Measurements from ENCODE around the gene MAPKAPK2.

Gene MAPKAPK2

GRCh38 chr1:206698011-206698410 lies 13.3 kb downstream of the MAPKAPK2 start:
- no peaks in the 10 kb centered on the region for H3K27me3 ChIP-seq (ENCODE audit: control insufficient read depth, insufficient read depth, low read length)
- peaks cover 37% of the 10 kb centered on the region for H3K4me1 ChIP-seq (ENCODE audit: control insufficient read depth, low read depth, low read length)
- H3K4me3 ChIP-seq (ENCODE audit: low read length) = no peak overlapping the region
- H3K9me3 ChIP-seq (ENCODE audit: control insufficient read depth, low read depth, low read length) = no peaks in the 10 kb centered on the region
- H3K9ac ChIP-seq (ENCODE audit: low read length) = no peak overlapping the region
- no peaks in the 10 kb centered on the region for H3K36me3 ChIP-seq (ENCODE audit: control insufficient read depth, low read depth, low read length)
- no peak overlapping the region for H3K27ac ChIP-seq (ENCODE audit: low read length)

DNA sequence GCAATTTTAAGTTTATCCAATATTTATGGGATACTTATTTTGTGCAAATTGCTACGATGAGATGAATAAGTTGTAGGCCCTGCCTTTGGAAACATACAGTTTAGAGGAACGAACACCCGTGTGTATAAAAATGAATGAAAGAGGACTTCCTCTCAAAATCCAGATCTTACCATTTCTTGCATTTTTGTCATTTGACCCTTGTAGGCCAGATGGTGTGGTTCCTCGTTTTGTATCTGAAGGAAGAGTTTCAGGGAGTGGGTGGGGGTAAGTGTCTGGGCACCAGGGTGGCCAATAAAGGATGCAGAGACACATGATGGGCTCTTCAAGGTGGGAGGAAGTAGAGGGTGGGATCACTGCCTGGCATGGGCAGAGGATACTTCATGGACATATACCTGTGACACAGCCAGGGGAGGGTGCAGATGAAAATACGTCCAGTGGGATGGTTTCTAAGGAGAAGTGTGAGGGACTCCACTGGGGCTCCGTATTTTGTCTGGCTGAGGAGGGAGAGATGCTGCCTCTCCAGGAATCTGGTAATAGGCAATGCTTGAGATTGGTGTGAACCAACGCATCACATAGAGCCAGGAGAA lies 14.4 kb downstream of the MAPKAPK2 start:
- Histone ChIP-seq H3K4me1 (ENCODE audit: control insufficient read depth, low read depth, low read length) (peaks cover 39% of the 10 kb centered on the region), H3K36me3 (ENCODE audit: control insufficient read depth, low read depth, low read length) (no peaks in the 10 kb centered on the region), H3K9me3 (ENCODE audit: control insufficient read depth, low read depth, low read length) (no peaks in the 10 kb centered on the region), H3K27ac (ENCODE audit: low read length) (no peak overlapping the region), H3K27me3 (ENCODE audit: control insufficient read depth, insufficient read depth, low read length) (no peaks in the 10 kb centered on the region), H3K9ac (ENCODE audit: low read length) (no peak overlapping the region), H3K4me3 (ENCODE audit: low read length) (no peak overlapping the region)

GRCh38 chr1:206699626-206700025 lies 14.9 kb downstream of the MAPKAPK2 start:
- H3K4me3 ChIP-seq (ENCODE audit: low read length) = no peak overlapping the region
- H3K27me3 ChIP-seq (ENCODE audit: control insufficient read depth, insufficient read depth, low read length) = no peaks in the 10 kb centered on the region
- peaks cover 39% of the 10 kb centered on the region for H3K4me1 ChIP-seq (ENCODE audit: control insufficient read depth, low read depth, low read length)
- H3K27ac ChIP-seq (ENCODE audit: low read length) = no peak overlapping the region
- no peaks in the 10 kb centered on the region for H3K36me3 ChIP-seq (ENCODE audit: control insufficient read depth, low read depth, low read length)
- H3K9me3 ChIP-seq (ENCODE audit: control insufficient read depth, low read depth, low read length) = no peaks in the 10 kb centered on the region
- no peak overlapping the region for H3K9ac ChIP-seq (ENCODE audit: low read length)

DNA sequence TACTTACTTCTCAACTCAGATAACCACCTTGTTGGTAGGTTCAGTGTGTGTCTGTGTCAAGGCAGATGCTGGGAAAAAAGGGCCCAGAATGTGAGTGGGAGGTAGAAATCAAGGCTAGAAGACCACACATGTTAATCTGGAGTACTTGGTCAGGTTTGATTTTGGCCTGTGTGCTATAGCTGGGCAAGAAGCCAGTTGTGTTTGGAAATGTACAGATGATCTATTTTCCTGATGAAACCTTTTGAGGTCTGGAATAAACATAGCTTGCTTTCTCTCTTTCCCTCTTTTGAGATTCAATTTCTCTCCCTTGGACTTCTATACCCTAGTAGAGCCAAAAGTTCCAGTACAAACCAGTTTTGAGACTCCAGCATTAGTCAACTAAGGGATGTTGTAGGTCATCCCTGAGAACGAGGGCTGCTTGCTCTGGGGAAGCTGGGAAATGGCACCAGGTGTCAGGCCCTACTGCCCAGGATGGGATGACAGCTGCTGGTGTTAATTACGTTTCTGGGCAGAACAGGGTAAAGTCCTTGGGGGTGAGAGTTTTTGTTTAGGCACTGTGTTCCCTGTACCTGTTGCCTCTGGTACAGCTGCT lies 15.8 kb downstream of the MAPKAPK2 start:
- H3K4me1 ChIP-seq (ENCODE audit: control insufficient read depth, low read depth, low read length) = peaks cover 42% of the 10 kb centered on the region
- no peaks in the 10 kb centered on the region for H3K36me3 ChIP-seq (ENCODE audit: control insufficient read depth, low read depth, low read length)
- no peaks in the 10 kb centered on the region for H3K27me3 ChIP-seq (ENCODE audit: control insufficient read depth, insufficient read depth, low read length)
- H3K9ac ChIP-seq (ENCODE audit: low read length) = no peak overlapping the region
- no peaks in the 10 kb centered on the region for H3K9me3 ChIP-seq (ENCODE audit: control insufficient read depth, low read depth, low read length)
- no peak overlapping the region for H3K27ac ChIP-seq (ENCODE audit: low read length)
- H3K4me3 ChIP-seq (ENCODE audit: low read length) = no peak overlapping the region

- Histone ChIP-seq H3K36me3 (ENCODE audit: control insufficient read depth, low read depth, low read length) (no peaks in the 10 kb centered on the region), H3K4me1 (ENCODE audit: control insufficient read depth, low read depth, low read length) (peaks cover 59% of the 10 kb centered on the region), H3K27ac (ENCODE audit: low read length) (no peak overlapping the region), H3K27me3 (ENCODE audit: control insufficient read depth, insufficient read depth, low read length) (no peaks in the 10 kb centered on the region), H3K4me3 (ENCODE audit: low read length) (no peak overlapping the region), H3K9me3 (ENCODE audit: control insufficient read depth, low read depth, low read length) (no peaks in the 10 kb centered on the region), H3K9ac (ENCODE audit: low read length) (no peak overlapping the region)
These were observed 17.6 kb downstream of the MAPKAPK2 start for GRCh38 chr1:206702260-206702659.

- Histone ChIP-seq H3K27me3 (ENCODE audit: control insufficient read depth, insufficient read depth, low read length) (no peaks in the 10 kb centered on the region), H3K4me3 (ENCODE audit: low read length) (no peak overlapping the region), H3K27ac (ENCODE audit: low read length) (no peak overlapping the region), H3K9ac (ENCODE audit: low read length) (no peak overlapping the region), H3K4me1 (ENCODE audit: control insufficient read depth, low read depth, low read length) (peaks cover 60% of the 10 kb centered on the region), H3K9me3 (ENCODE audit: control insufficient read depth, low read depth, low read length) (no peaks in the 10 kb centered on the region), H3K36me3 (ENCODE audit: control insufficient read depth, low read depth, low read length) (no peaks in the 10 kb centered on the region)
These were observed 18.1 kb downstream of the MAPKAPK2 start for GRCh38 chr1:206702803-206703202.

DNA sequence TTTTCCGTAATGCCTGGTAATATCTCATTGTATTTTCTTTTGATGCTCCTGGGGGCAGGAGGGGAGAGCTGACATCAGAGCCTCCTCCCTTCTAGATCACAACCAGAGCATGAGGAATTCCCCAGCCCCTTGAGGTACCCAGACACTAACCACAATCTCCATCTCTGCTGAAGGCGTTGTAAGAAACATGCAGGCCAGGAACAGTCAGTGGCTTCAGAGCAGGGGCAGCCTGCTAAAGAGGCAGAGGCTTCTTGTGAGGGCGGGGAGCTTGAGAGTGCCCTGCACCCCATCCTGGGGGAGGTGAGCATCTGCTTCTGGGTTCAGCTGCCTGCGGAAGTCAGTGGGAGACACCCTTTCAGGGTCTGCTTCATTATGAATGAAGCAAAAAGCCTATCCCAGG lies 19.0 kb downstream of the MAPKAPK2 start:
- H3K27ac ChIP-seq (ENCODE audit: low read length) = no peak overlapping the region
- no peak overlapping the region for H3K9ac ChIP-seq (ENCODE audit: low read length)
- no peak overlapping the region for H3K4me3 ChIP-seq (ENCODE audit: low read length)
- peaks cover 63% of the 10 kb centered on the region for H3K4me1 ChIP-seq (ENCODE audit: control insufficient read depth, low read depth, low read length)
- no peaks in the 10 kb centered on the region for H3K27me3 ChIP-seq (ENCODE audit: control insufficient read depth, insufficient read depth, low read length)
- no peaks in the 10 kb centered on the region for H3K9me3 ChIP-seq (ENCODE audit: control insufficient read depth, low read depth, low read length)
- H3K36me3 ChIP-seq (ENCODE audit: control insufficient read depth, low read depth, low read length) = no peaks in the 10 kb centered on the region

- H3K27ac ChIP-seq (ENCODE audit: low read length) = no peak overlapping the region
- H3K9me3 ChIP-seq (ENCODE audit: control insufficient read depth, low read depth, low read length) = no peaks in the 10 kb centered on the region
- no peak overlapping the region for H3K9ac ChIP-seq (ENCODE audit: low read length)
- H3K4me1 ChIP-seq (ENCODE audit: control insufficient read depth, low read depth, low read length) = peaks cover 63% of the 10 kb centered on the region
- no peaks in the 10 kb centered on the region for H3K36me3 ChIP-seq (ENCODE audit: control insufficient read depth, low read depth, low read length)
- H3K27me3 ChIP-seq (ENCODE audit: control insufficient read depth, insufficient read depth, low read length) = no peaks in the 10 kb centered on the region
- H3K4me3 ChIP-seq (ENCODE audit: low read length) = no peak overlapping the region
These were observed 19.5 kb downstream of the MAPKAPK2 start for GRCh38 chr1:206704226-206704625.

- H3K4me1 ChIP-seq (ENCODE audit: control insufficient read depth, low read depth, low read length) = peaks cover 70% of the 10 kb centered on the region
- H3K4me3 ChIP-seq (ENCODE audit: low read length) = peak overlapping the region; percentile 29
- H3K9me3 ChIP-seq (ENCODE audit: control insufficient read depth, low read depth, low read length) = no peaks in the 10 kb centered on the region
- no peaks in the 10 kb centered on the region for H3K27me3 ChIP-seq (ENCODE audit: control insufficient read depth, insufficient read depth, low read length)
- no peak overlapping the region for H3K27ac ChIP-seq (ENCODE audit: low read length)
- H3K36me3 ChIP-seq (ENCODE audit: control insufficient read depth, low read depth, low read length) = no peaks in the 10 kb centered on the region
- peak overlapping the region; percentile 6 for H3K9ac ChIP-seq (ENCODE audit: low read length)
These were observed 20.5 kb downstream of the MAPKAPK2 start for GRCh38 chr1:206705191-206705590.

GRCh38 chr1:206705726-206706297 lies 21.1 kb downstream of the MAPKAPK2 start:
- Histone ChIP-seq H3K36me3 (ENCODE audit: control insufficient read depth, low read depth, low read length) (no peaks in the 10 kb centered on the region), H3K27ac (ENCODE audit: low read length) (no peak overlapping the region), H3K9me3 (ENCODE audit: control insufficient read depth, low read depth, low read length) (no peaks in the 10 kb centered on the region), H3K4me1 (ENCODE audit: control insufficient read depth, low read depth, low read length) (peaks cover 70% of the 10 kb centered on the region), H3K4me3 (ENCODE audit: low read length) (peak overlapping the region; percentile 29), H3K9ac (ENCODE audit: low read length) (peak overlapping the region; percentile 6), H3K27me3 (ENCODE audit: control insufficient read depth, insufficient read depth, low read length) (no peaks in the 10 kb centered on the region)

- H3K4me3 ChIP-seq (ENCODE audit: low read length) = no peak overlapping the region
These were observed 21.6 kb downstream of the MAPKAPK2 start for GRCh38 chr1:206706298-206706791.

More at GRCh38 chr1:206706298-206706791, 21.6 kb downstream of the MAPKAPK2 start:
- peaks cover 70% of the 10 kb centered on the region for H3K4me1 ChIP-seq (ENCODE audit: control insufficient read depth, low read depth, low read length)
- no peaks in the 10 kb centered on the region for H3K27me3 ChIP-seq (ENCODE audit: control insufficient read depth, insufficient read depth, low read length)
- H3K9me3 ChIP-seq (ENCODE audit: control insufficient read depth, low read depth, low read length) = no peaks in the 10 kb centered on the region
- H3K27ac ChIP-seq (ENCODE audit: low read length) = no peak overlapping the region
- no peaks in the 10 kb centered on the region for H3K36me3 ChIP-seq (ENCODE audit: control insufficient read depth, low read depth, low read length)
- no peak overlapping the region for H3K9ac ChIP-seq (ENCODE audit: low read length)

Data from iPS-18a (cell line).